Astrocyte of the spinal cord (primary cell): ENCODE data around the gene HDAC4.

Experiments used
- DNase-seq: peaks from one replicate; pipeline ENCODE4 v3.0.0; 2011; ENCODE audit warnings: low read depth, low spot score
- H3K4me3 ChIP-seq: 2 replicates; pipeline ENCODE4 v1.5.1; 2011; ENCODE audit warnings: low read depth, mild to moderate bottlenecking, low read length, moderate library complexity
- CTCF ChIP-seq: IDR thresholded peaks from 2 replicates; pipeline ENCODE4 v1.5.1; 2012; ENCODE audit warnings: low read depth, mild to moderate bottlenecking, low read length, inconsistent platforms
- in situ Hi-C: cut with HindIII; loops from 2 replicates; pipeline ENCODE4 v1.10.0; 2017; ENCODE audit warnings: low sequenced_read_pairs

Gene HDAC4

GRCh38 chr2:239197146-239197545, 203.7 kb downstream of the HDAC4 start:
- DNase-seq, result no peak
- TF ChIP-seq CTCF, result no peak
- in situ Hi-C loops, result no loop called here
- no peak overlapping the region for H3K4me3 ChIP-seq

GRCh38 chr2:239196474-239197021, 204.3 kb downstream of the HDAC4 start:
- no peak for TF ChIP-seq CTCF
- no peak overlapping the region for H3K4me3 ChIP-seq
- in situ Hi-C loops, result no loop called here
- DNase-seq, result no peak

GRCh38 chr2:239195992-239196391, 204.8 kb downstream of the HDAC4 start:
- no peak for TF ChIP-seq CTCF
- no peak overlapping the region for H3K4me3 ChIP-seq

GRCh38 chr2:239195318-239195871, 205.4 kb downstream of the HDAC4 start:
- peak; percentile 23 for DNase-seq
- in situ Hi-C loops, result no loop called here
- H3K4me3 ChIP-seq, result no peak overlapping the region
- TF ChIP-seq CTCF, result no peak

More at GRCh38 chr2:239195992-239196391, 204.8 kb downstream of the HDAC4 start:
- in situ Hi-C loops, result no loop called here
- no peak for DNase-seq

GRCh38 chr2:239194731-239195317, 206.0 kb downstream of the HDAC4 start:
- H3K4me3 ChIP-seq, result no peak overlapping the region
- no peak for DNase-seq
- in situ Hi-C loops, result no loop called here
- TF ChIP-seq CTCF, result no peak

- in situ Hi-C loops, result no loop called here
Measured at GRCh38 chr2:239193925-239194677, 206.7 kb downstream of the HDAC4 start.

More at GRCh38 chr2:239193925-239194677, 206.7 kb downstream of the HDAC4 start:
- peak; percentile 24 for TF ChIP-seq CTCF
- DNase-seq, result no peak
- no peak overlapping the region for H3K4me3 ChIP-seq
